ENCODE measurements around the gene OTC. TPM values are rescaled to one million over a fixed set of nuclear protein-coding genes. Genes with fewer than 3 reads are reported as not detected.

OTC gene
- total and polyA plus RNA-seq, 4 donors: 41.5 to 72.1 (median 57.1) TPM

GRCh38 chrX:38326086-38326485, 26.3 kb upstream of the OTC start:
- Histone ChIP-seq H3K9ac (ENCODE audit: low read depth in 1 of 2, low read length in 2 of 2) (peak overlapping the region; percentile 47 to 53), H3K4me3 (ENCODE audit: low read depth in 1 of 3, low read length in 3 of 3) (peak overlapping the region in 2 of 3 donors; percentile 67 to 81), H3K36me3 (ENCODE audit: control insufficient read depth in 4 of 4, insufficient read depth in 3 of 4, low read depth in 1 of 4, low read length in 3 of 4) (no peaks in the 10 kb centered on the region), H3K9me3 (ENCODE audit: control insufficient read depth in 4 of 4, low read length in 3 of 4) (no peaks in the 10 kb centered on the region), H3K4me1 (ENCODE audit: control insufficient read depth in 4 of 4, insufficient read depth in 4 of 4, low read length in 3 of 4) (peaks cover 0 to 5% (median 1%) of the 10 kb centered on the region in 4 donors), H3K27me3 (ENCODE audit: control insufficient read depth in 4 of 4, insufficient read depth in 4 of 4, low read length in 3 of 4) (no peaks in the 10 kb centered on the region), H3K27ac (ENCODE audit: low read depth in 1 of 2, low read length in 2 of 2) (peak overlapping the region; percentile 82 to 83)
- DNase-seq (ENCODE audit: low spot score): no peak
- 58% methylated on average over 3 of the region's 3 CpGs for WGBS
- TF ChIP-seq JUND (IDR thresholded peaks at IDR 0.05) (no peak), FOXA1 (IDR thresholded peaks at IDR 0.05) (no peak), FOXA2 (IDR thresholded peaks at IDR 0.05) (no peak), CTCF (IDR thresholded peaks at IDR 0.05; ENCODE audit: low read depth, low read length, missing input control) (no peak), YY1 (IDR thresholded peaks at IDR 0.05) (no peak), SP1 (IDR thresholded peaks at IDR 0.05) (no peak), RXRA (IDR thresholded peaks at IDR 0.05) (no peak), GABPA (IDR thresholded peaks at IDR 0.05 in 1 of 2, conservative IDR thresholded peaks at IDR 0.05 in 1 of 2) (no peak), EGR1 (IDR thresholded peaks at IDR 0.05; ENCODE audit: low read depth in 2 of 2) (no peak), REST (IDR thresholded peaks at IDR 0.05) (no peak), ATF3 (IDR thresholded peaks at IDR 0.05) (no peak), HNF4G (IDR thresholded peaks at IDR 0.05) (no peak), NR2F2 (IDR thresholded peaks at IDR 0.05) (no peak)

GRCh38 chrX:38327007-38327774, 25.2 kb upstream of the OTC start, which contains the start of gene RPGR:
TSS of gene RPGR (minus strand) at chrX:38327509. CDS start at chrX:38327367, 142 bp downstream.
- under 1% methylated on average over 67 of the region's 67 CpGs for WGBS
- H3K9me3 ChIP-seq (ENCODE audit: control insufficient read depth in 4 of 4, low read length in 3 of 4): no peaks in the 10 kb centered on the region
- peak within 1 kb of the TSS; percentile 67 to 81 (median 78) for H3K4me3 ChIP-seq (ENCODE audit: low read depth in 1 of 3, low read length in 3 of 3)
- DNase-seq (ENCODE audit: low spot score): peak; percentile 90
- H3K27ac ChIP-seq (ENCODE audit: low read depth in 1 of 2, low read length in 2 of 2): peak within 1 kb of the TSS; percentile 82 to 83
- H3K27me3 ChIP-seq (ENCODE audit: control insufficient read depth in 4 of 4, insufficient read depth in 4 of 4, low read length in 3 of 4): no peaks in the 10 kb centered on the region
- H3K4me1 ChIP-seq (ENCODE audit: control insufficient read depth in 4 of 4, insufficient read depth in 4 of 4, low read length in 3 of 4): peaks cover 0 to 5% (median 1%) of the 10 kb centered on the region in 4 donors
- no peaks in the 10 kb centered on the region for H3K36me3 ChIP-seq (ENCODE audit: control insufficient read depth in 4 of 4, insufficient read depth in 3 of 4, low read depth in 1 of 4, low read length in 3 of 4)
- H3K9ac ChIP-seq (ENCODE audit: low read depth in 1 of 2, low read length in 2 of 2): peak within 1 kb of the TSS; percentile 53 to 71
- no peak for TF ChIP-seq TAF1 (conservative IDR thresholded peaks at IDR 0.05)
- peak in 1 of 2 donors; percentile 10 for TF ChIP-seq RXRA (IDR thresholded peaks at IDR 0.05)
- TF ChIP-seq FOXA2 (IDR thresholded peaks at IDR 0.05): no peak
- no peak for TF ChIP-seq NR2F2 (IDR thresholded peaks at IDR 0.05)
- TF ChIP-seq MAX (IDR thresholded peaks at IDR 0.05): peak; percentile 27
- TF ChIP-seq RAD21 (IDR thresholded peaks at IDR 0.05): peak; percentile 79 to 86
- peak; percentile 39 for TF ChIP-seq YY1 (IDR thresholded peaks at IDR 0.05)
- TF ChIP-seq GABPA (IDR thresholded peaks at IDR 0.05 in 1 of 2, conservative IDR thresholded peaks at IDR 0.05 in 1 of 2): peak in 1 of 2 donors; percentile 84
- no peak for TF ChIP-seq JUND (IDR thresholded peaks at IDR 0.05)
- TF ChIP-seq HNF4G (IDR thresholded peaks at IDR 0.05): no peak
- TF ChIP-seq REST (IDR thresholded peaks at IDR 0.05): no peak
- TF ChIP-seq ATF3 (IDR thresholded peaks at IDR 0.05): no peak
- TF ChIP-seq HNF4A (conservative IDR thresholded peaks at IDR 0.05): peak in 1 of 2 donors; percentile 5
- TF ChIP-seq SP1 (IDR thresholded peaks at IDR 0.05): peak; percentile 24
- no peak for TF ChIP-seq FOXA1 (IDR thresholded peaks at IDR 0.05)
- TF ChIP-seq ZBTB33 (IDR thresholded peaks at IDR 0.05): peak; percentile 43
- TF ChIP-seq EGR1 (IDR thresholded peaks at IDR 0.05; ENCODE audit: low read depth in 2 of 2): no peak

Measured in liver (tissue), 9 donors.